Tibial artery (tissue), 4 donors: ENCODE results near the gene SLFNL1.
A peak's percentile ranks its signal among the peaks of the same experiment; 100 is the strongest.

Source experiments
- DNase-seq, 2 donors: peaks; one replicate each; pipeline ENCODE4 v3.0.0-alpha.2; 2019
- H3K27ac ChIP-seq, 2 donors: fragments of 200-600 bp; sonication (generic) in 1 of 2; 1 replicate in 1 of 2; 2 replicates in 1 of 2; pipeline ENCODE4 v1.5.1; 2018 to 2019; ENCODE audit warnings: mild to moderate bottlenecking in 1 of 2
- H3K27me3 ChIP-seq, 2 donors: fragments of 200-600 bp; sonication (generic) in 1 of 2; one replicate each; pipeline versions ENCODE4 v1.5.1 to v1.6.0; 2016 to 2019
- H3K36me3 ChIP-seq, 3 donors: fragments of 200-600 bp; sonication (generic) in 2 of 3; one replicate each; pipeline ENCODE4 v1.5.1; 2016 to 2019; ENCODE audit warnings: mild to moderate bottlenecking in 2 of 3
- H3K4me1 ChIP-seq, 4 donors: fragments of 200-600 bp; sonication (generic) in 2 of 4; 1 replicate in 3 of 4; 2 replicates in 1 of 4; pipeline ENCODE4 v1.5.1; 2016 to 2019
- H3K4me3 ChIP-seq, 2 donors: fragments of 200-600 bp; sonication (generic) in 1 of 2; 1 replicate in 1 of 2; 2 replicates in 1 of 2; pipeline ENCODE4 v1.5.1; 2018 to 2019; ENCODE audit warnings: mild to moderate bottlenecking in 2 of 2
- H3K9me3 ChIP-seq, 3 donors: fragments of 200-600 bp; sonication (generic) in 1 of 3; one replicate each; pipeline ENCODE4 v1.5.1; 2016 to 2019
- intact Hi-C: fragments of 100-400 bp; cut with DNase I; formaldehyde crosslinking; loops from one replicate; pipeline ENCODE4 v1.15.0; 2023; ENCODE audit warnings: low total_unique reads
- TF ChIP-seq, protein P1 (sequence below), 2 experiments: fragments of 200-600 bp in 1 of 2; fragments of 450-650 bp in 1 of 2; IDR thresholded peaks; one replicate each; pipeline ENCODE4 v1.5.1; 2017 to 2019; ENCODE audit warnings: antibody characterized with exemption in 2 of 2, mild to moderate bottlenecking in 1 of 2, moderate library complexity in 1 of 2

SLFNL1 gene

DNA sequence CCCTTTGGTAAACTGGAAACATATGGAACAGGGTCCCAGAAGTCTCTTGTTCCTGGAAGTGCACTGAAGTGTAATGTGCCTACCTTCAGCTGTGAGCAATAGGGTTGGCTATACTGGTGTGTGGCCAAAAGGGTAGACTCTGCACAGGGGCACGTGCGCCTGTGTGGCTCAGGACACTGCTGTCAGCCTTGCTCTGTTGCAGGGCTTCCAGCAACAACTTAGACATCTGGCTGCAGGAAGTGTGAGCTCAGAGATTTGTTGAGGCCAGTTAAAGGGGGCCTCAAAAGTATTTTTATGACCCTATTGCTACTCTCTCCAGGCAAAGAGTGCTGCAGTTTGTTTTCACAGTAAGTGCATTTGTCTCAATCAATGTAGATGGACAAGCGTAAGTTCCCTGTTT, 34.6 kb downstream of the SLFNL1 start:
- intact Hi-C loops, result no loop called here

DNA sequence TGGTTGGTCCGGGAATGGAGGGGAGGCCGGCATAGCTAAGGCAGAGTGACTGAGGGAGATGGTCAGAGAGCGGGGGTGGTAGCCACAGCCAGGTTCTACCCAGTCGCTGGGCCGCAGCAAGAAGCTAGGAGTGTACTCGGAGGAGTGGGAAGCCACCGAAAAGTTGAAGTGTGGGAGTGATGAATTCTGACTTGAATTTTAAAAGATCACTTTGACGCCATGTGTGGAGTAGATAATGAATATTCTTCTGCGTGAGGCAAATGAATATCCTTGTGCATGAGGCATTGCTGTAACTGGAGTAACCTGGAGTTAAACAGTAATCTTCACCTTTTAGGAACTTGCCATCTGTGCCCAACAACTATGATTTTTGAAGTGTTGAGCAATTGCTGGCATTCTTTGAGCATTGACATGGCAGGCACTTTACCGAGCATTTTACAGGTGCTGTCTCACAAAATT, 35.2 kb downstream of the SLFNL1 start:
- peaks cover 50 to 65% (median 51%) of the 10 kb centered on the region in 3 donors for H3K36me3 ChIP-seq
- H3K4me3 ChIP-seq, result no peak overlapping the region
- H3K9me3 ChIP-seq, result no peaks in the 10 kb centered on the region
- DNase-seq, result no peak
- TF ChIP-seq, protein P1, sequence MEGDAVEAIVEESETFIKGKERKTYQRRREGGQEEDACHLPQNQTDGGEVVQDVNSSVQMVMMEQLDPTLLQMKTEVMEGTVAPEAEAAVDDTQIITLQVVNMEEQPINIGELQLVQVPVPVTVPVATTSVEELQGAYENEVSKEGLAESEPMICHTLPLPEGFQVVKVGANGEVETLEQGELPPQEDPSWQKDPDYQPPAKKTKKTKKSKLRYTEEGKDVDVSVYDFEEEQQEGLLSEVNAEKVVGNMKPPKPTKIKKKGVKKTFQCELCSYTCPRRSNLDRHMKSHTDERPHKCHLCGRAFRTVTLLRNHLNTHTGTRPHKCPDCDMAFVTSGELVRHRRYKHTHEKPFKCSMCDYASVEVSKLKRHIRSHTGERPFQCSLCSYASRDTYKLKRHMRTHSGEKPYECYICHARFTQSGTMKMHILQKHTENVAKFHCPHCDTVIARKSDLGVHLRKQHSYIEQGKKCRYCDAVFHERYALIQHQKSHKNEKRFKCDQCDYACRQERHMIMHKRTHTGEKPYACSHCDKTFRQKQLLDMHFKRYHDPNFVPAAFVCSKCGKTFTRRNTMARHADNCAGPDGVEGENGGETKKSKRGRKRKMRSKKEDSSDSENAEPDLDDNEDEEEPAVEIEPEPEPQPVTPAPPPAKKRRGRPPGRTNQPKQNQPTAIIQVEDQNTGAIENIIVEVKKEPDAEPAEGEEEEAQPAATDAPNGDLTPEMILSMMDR (IDR thresholded peaks at IDR 0.05), result no peak
- intact Hi-C loops, result no loop called here
- H3K27me3 ChIP-seq, result no peaks in the 10 kb centered on the region
- peaks cover 0 to 66% (median 40%) of the 10 kb centered on the region in 4 donors for H3K4me1 ChIP-seq
- peak overlapping the region; percentile 64 to 91 for H3K27ac ChIP-seq

More for the DNA sequence above, 34.6 kb downstream of the SLFNL1 start:
- Histone ChIP-seq H3K4me3 (no peak overlapping the region), H3K27ac (peak overlapping the region in 1 of 2 donors; percentile 91), H3K9me3 (no peaks in the 10 kb centered on the region), H3K4me1 (peaks cover 0 to 60% (median 36%) of the 10 kb centered on the region in 4 donors), H3K27me3 (no peaks in the 10 kb centered on the region), H3K36me3 (peaks cover 56 to 71% (median 57%) of the 10 kb centered on the region in 3 donors)
- TF ChIP-seq, protein P1 (IDR thresholded peaks at IDR 0.05), result no peak
- DNase-seq, result no peak

DNA sequence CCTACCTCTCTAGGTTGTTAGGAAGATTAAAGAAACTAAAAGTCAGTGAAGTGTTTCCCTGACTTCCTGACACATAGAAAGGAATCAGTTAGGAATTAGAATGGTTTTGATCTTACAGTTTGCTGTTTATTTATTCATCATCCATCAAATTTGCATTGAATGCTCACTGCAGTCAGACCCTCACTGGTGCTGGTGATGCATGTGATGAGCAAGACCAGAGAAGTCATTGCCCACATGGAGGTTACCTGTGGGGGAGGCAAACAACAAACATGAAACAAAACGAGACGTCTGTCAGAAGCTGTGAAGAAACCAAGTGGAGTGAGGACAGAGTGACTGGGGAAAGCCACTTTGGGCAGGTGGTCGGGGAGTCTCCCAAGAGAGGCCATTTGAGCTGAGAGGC, 35.6 kb downstream of the SLFNL1 start:
- no peak for DNase-seq
- intact Hi-C loops, result no loop called here
- Histone ChIP-seq H3K27me3 (no peaks in the 10 kb centered on the region), H3K4me3 (no peak overlapping the region), H3K4me1 (peaks cover 0 to 71% (median 44%) of the 10 kb centered on the region in 4 donors), H3K36me3 (peaks cover 46 to 60% (median 48%) of the 10 kb centered on the region in 3 donors), H3K9me3 (no peaks in the 10 kb centered on the region), H3K27ac (peak overlapping the region; percentile 64 to 91)
- TF ChIP-seq, protein P1 (IDR thresholded peaks at IDR 0.05), result no peak

DNA sequence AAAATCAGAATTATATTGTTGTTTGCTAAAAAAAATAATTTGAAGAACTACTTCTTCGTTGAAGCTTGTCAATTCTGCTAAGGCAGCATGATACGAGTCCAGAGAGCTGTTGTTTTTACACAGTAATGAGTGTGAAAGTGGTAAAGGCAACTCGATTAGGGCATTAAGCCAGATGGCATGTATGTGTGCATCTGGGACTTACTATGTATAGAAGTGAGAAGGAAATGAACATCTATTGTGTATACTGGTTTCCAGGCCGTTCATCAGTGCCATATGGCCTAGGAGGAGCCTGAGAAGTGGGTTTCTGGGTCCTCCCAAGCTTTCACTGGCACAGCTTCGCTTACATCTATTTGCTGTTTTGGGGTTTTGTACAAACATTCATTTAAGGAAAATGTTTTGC, 36.4 kb downstream of the SLFNL1 start:
- peak overlapping the region; percentile 64 to 91 for H3K27ac ChIP-seq
- DNase-seq, result no peak
- TF ChIP-seq, protein P1 (IDR thresholded peaks at IDR 0.05), result no peak
- H3K4me1 ChIP-seq, result peaks cover 0 to 78% (median 51%) of the 10 kb centered on the region in 4 donors
- peaks cover 39 to 55% (median 41%) of the 10 kb centered on the region in 3 donors for H3K36me3 ChIP-seq
- H3K4me3 ChIP-seq, result no peak overlapping the region
- H3K9me3 ChIP-seq, result no peaks in the 10 kb centered on the region
- intact Hi-C loops, result no loop called here
- H3K27me3 ChIP-seq, result no peaks in the 10 kb centered on the region

DNA sequence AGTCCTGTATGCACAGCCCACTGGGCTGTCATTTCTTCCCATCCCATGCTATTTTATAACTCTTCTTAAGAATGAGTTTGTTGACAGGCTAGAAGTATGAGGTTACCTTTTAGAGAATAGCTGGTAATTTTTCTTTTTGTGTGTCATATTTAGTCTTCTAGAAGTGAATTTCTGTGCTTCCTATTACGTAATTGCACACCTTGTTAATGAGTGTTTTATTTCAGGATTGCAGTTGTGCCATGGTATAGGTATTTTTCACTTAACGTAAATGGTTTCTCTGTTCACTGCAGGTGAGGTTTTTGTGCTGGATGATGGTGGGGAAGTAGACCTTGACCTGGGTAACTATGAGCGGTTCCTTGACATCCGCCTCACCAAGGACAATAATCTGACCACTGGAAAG, 37.0 kb downstream of the SLFNL1 start:
- no peaks in the 10 kb centered on the region for H3K27me3 ChIP-seq
- DNase-seq, result no peak
- no peak overlapping the region for H3K4me3 ChIP-seq
- peaks cover 34 to 49% (median 35%) of the 10 kb centered on the region in 3 donors for H3K36me3 ChIP-seq
- TF ChIP-seq, protein P1 (IDR thresholded peaks at IDR 0.05), result no peak
- intact Hi-C loops, result no loop called here
- peak overlapping the region; percentile 64 to 91 for H3K27ac ChIP-seq
- no peaks in the 10 kb centered on the region for H3K9me3 ChIP-seq
- H3K4me1 ChIP-seq, result peaks cover 0 to 78% (median 52%) of the 10 kb centered on the region in 4 donors
